GM12864 (cell line): ENCODE measurements around the gene RHO.
"Not testable (repeated sequence)": the region's sequence is repeated elsewhere in the genome, so short reads cannot be mapped to it uniquely, and the experiment has no call there.

Source experiments
- DNase-seq: peaks from one replicate; pipeline ENCODE4 v3.0.0-alpha.2; 2011; ENCODE audit warnings: low read depth
- H3K4me3 ChIP-seq: 2 replicates; pipeline ENCODE4 v1.5.1; 2011; ENCODE audit warnings: mild to moderate bottlenecking, low read depth, low read length, control low read depth
- CTCF ChIP-seq: IDR thresholded peaks from 2 replicates; pipeline ENCODE4 v1.5.1; 2011; ENCODE audit warnings: low read depth, mild to moderate bottlenecking, moderate library complexity, low read length, control low read depth, inconsistent platforms; ENCODE audit errors: missing control alignments

The RHO gene

GRCh38 chr3:129498603-129499488, 29.6 kb upstream of the RHO start:
- DNase-seq, H3K4me3 ChIP-seq: not testable (repeated sequence)

- not testable (repeated sequence) for DNase-seq
Measured at GRCh38 chr3:129499604-129500333, 28.7 kb upstream of the RHO start.

GRCh38 chr3:129500334-129500658, 28.1 kb upstream of the RHO start:
- H3K4me3 ChIP-seq = no peak overlapping the region
- no peak for DNase-seq
- TF ChIP-seq CTCF = no peak

More at GRCh38 chr3:129499604-129500333, 28.7 kb upstream of the RHO start:
- not testable (repeated sequence) for H3K4me3 ChIP-seq

- no peak for DNase-seq
- H3K4me3 ChIP-seq = no peak overlapping the region
- no peak for TF ChIP-seq CTCF
Measured at GRCh38 chr3:129501630-129502029, 26.8 kb upstream of the RHO start.

- DNase-seq = no peak
- no peak overlapping the region for H3K4me3 ChIP-seq
Measured at GRCh38 chr3:129502641-129503408, 25.6 kb upstream of the RHO start.

GRCh38 chr3:129503471-129504291, 24.8 kb upstream of the RHO start:
- TF ChIP-seq CTCF = no peak
- DNase-seq = no peak
- H3K4me3 ChIP-seq = no peak overlapping the region

More at GRCh38 chr3:129502641-129503408, 25.6 kb upstream of the RHO start:
- TF ChIP-seq CTCF = no peak

- no peak for TF ChIP-seq CTCF
- no peak overlapping the region for H3K4me3 ChIP-seq
- no peak for DNase-seq
Measured at GRCh38 chr3:129504471-129505100, 23.9 kb upstream of the RHO start.
